Breast epithelium (tissue), 4 donors: Measurements from ENCODE around the gene TXNRD2. TPM values are rescaled to one million over a fixed set of nuclear protein-coding genes. Genes with fewer than 3 reads are reported as not detected.
"Not testable (repeated sequence)": the region's sequence is repeated elsewhere in the genome, so short reads cannot be mapped to it uniquely, and the experiment has no call there.

ENCODE experiments used
- DNase-seq, 2 donors: peaks; one replicate each; pipeline ENCODE4 v3.0.0-alpha.2; 2019; ENCODE audit warnings: low spot score in 2 of 2
- H3K27ac ChIP-seq, 2 donors: fragments of 200-600 bp; sonication (generic) in 1 of 2; one replicate each; pipeline ENCODE4 v1.5.1; 2016 to 2019; ENCODE audit warnings: mild to moderate bottlenecking in 1 of 2
- H3K27me3 ChIP-seq, 2 donors: fragments of 200-600 bp; sonication (generic) in 1 of 2; one replicate each; pipeline versions ENCODE4 v1.5.1 to v1.6.0; 2017 to 2019; ENCODE audit warnings: control low read depth in 1 of 2, mild to moderate bottlenecking in 1 of 2
- H3K36me3 ChIP-seq: fragments of 200-600 bp; one replicate; pipeline ENCODE4 v1.5.1; 2019
- H3K4me1 ChIP-seq, 2 donors: fragments of 200-600 bp; sonication (generic); one replicate each; pipeline ENCODE4 v1.5.1; 2016 to 2019; ENCODE audit warnings: control low read depth in 1 of 2
- H3K4me3 ChIP-seq, 3 donors: fragments of 200-600 bp; sonication (generic); 1 replicate in 2 of 3; 2 replicates in 1 of 3; pipeline ENCODE4 v1.5.1; 2016 to 2019; ENCODE audit warnings: mild to moderate bottlenecking in 3 of 3, moderate library complexity in 2 of 3
- H3K9me3 ChIP-seq, 2 donors: fragments of 200-600 bp; sonication (generic) in 1 of 2; one replicate each; pipeline ENCODE4 v1.5.1; 2016 to 2019; ENCODE audit warnings: control low read depth in 1 of 2
- POLR2A ChIP-seq: fragments of 450-650 bp; IDR thresholded peaks from one replicate; pipeline ENCODE4 v1.6.1; 2016; ENCODE audit warnings: antibody characterized with exemption, mild to moderate bottlenecking, moderate library complexity
- POLR2AphosphoS5 ChIP-seq, 3 donors: sonication (generic); formaldehyde crosslinking; IDR thresholded peaks; one replicate each; pipeline ENCODE4 v1.6.1; 2017; ENCODE audit warnings: antibody characterized with exemption in 3 of 3
- intact Hi-C: fragments of 100-400 bp; cut with DNase I; formaldehyde crosslinking; loops from one replicate; pipeline ENCODE4 v1.15.1; 2023; ENCODE audit warnings: low total_unique reads
- total RNA-seq, 3 donors: library from RNA; depleted of rRNA; stranded (reverse); fragments of >200 nt; gene quantifications; one replicate each; pipeline ENCODE4 v1.1.0, GENCODE V29; 2016
- TF ChIP-seq, protein P1 (sequence below), 3 donors: fragments of 450-650 bp; IDR thresholded peaks; one replicate each; pipeline ENCODE4 v1.5.1; 2016 to 2017; ENCODE audit warnings: antibody characterized with exemption in 3 of 3, mild to moderate bottlenecking in 3 of 3, moderate library complexity in 3 of 3

TXNRD2 gene
- total RNA-seq, 3 donors from 2014 or later = 13.8 to 22.8 (median 20.6) TPM

DNA sequence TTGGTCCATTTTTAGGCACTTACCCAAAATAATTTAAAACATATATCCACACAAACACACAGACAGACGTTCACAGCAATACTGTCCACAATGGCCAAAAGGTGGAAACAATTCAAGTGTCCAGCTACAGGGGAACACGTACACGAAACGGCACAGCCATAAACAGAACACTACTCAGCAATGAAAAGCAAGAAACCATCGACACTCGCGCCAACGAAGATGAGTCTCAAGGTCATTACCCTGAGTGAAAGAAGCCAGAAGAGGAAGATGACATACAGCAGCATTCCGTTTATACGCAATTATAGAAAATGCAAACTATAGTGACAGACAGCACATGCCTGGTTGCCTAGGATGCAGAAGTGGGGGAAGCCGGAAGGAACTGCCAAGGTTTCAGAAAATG lies 13.4 kb downstream of the TXNRD2 start:
- intact Hi-C loops = no loop called here
- H3K4me3 ChIP-seq = no peak overlapping the region
- no peak for DNase-seq
- no peaks in the 10 kb centered on the region for H3K36me3 ChIP-seq
- no peak overlapping the region for H3K27ac ChIP-seq
- TF ChIP-seq POLR2AphosphoS5 (IDR thresholded peaks at IDR 0.05) (no peak), POLR2A (no peak)
- TF ChIP-seq, protein P1, sequence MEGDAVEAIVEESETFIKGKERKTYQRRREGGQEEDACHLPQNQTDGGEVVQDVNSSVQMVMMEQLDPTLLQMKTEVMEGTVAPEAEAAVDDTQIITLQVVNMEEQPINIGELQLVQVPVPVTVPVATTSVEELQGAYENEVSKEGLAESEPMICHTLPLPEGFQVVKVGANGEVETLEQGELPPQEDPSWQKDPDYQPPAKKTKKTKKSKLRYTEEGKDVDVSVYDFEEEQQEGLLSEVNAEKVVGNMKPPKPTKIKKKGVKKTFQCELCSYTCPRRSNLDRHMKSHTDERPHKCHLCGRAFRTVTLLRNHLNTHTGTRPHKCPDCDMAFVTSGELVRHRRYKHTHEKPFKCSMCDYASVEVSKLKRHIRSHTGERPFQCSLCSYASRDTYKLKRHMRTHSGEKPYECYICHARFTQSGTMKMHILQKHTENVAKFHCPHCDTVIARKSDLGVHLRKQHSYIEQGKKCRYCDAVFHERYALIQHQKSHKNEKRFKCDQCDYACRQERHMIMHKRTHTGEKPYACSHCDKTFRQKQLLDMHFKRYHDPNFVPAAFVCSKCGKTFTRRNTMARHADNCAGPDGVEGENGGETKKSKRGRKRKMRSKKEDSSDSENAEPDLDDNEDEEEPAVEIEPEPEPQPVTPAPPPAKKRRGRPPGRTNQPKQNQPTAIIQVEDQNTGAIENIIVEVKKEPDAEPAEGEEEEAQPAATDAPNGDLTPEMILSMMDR (IDR thresholded peaks at IDR 0.05) = no peak
- no peaks in the 10 kb centered on the region for H3K9me3 ChIP-seq
- no peaks in the 10 kb centered on the region for H3K4me1 ChIP-seq
- no peaks in the 10 kb centered on the region for H3K27me3 ChIP-seq

DNA sequence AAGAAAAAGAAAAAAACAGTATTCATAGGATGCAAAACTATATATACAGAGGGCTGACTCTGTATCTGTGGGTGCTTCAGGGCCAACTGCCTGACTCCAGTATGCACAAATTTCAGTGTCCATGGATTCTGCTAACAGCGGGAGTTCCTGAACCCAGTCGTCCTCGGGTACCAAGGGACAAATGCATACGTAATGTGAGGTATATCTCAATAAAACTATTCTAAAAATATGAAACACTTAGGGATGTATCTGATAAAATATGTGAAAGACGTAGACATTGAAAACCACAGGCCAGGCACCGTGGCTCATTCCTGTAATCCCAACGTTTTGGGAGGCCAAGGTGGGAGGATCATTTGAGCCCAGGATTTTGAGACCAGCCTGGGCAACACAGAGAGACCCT lies 13.9 kb downstream of the TXNRD2 start:
- H3K4me3 ChIP-seq = no peak overlapping the region
- H3K27me3 ChIP-seq = no peaks in the 10 kb centered on the region
- intact Hi-C loops = no loop called here
- H3K4me1 ChIP-seq = no peaks in the 10 kb centered on the region
- no peak for DNase-seq
- H3K27ac ChIP-seq = no peak overlapping the region
- TF ChIP-seq POLR2AphosphoS5 (IDR thresholded peaks at IDR 0.05) = no peak
- TF ChIP-seq, protein P1 (IDR thresholded peaks at IDR 0.05) = no peak
- TF ChIP-seq POLR2A = no peak
- no peaks in the 10 kb centered on the region for H3K36me3 ChIP-seq
- H3K9me3 ChIP-seq = no peaks in the 10 kb centered on the region

- H3K4me3 ChIP-seq, H3K4me1 ChIP-seq, intact Hi-C loops, H3K36me3 ChIP-seq, DNase-seq, H3K9me3 ChIP-seq, H3K27ac ChIP-seq, H3K27me3 ChIP-seq: not testable (repeated sequence)
Measured at GRCh38 chr22:19926028-19926427, 15.6 kb downstream of the TXNRD2 start.

GRCh38 chr22:19923914-19924513 lies 17.6 kb downstream of the TXNRD2 start:
- intact Hi-C loops = no loop called here
- TF ChIP-seq POLR2AphosphoS5 (IDR thresholded peaks at IDR 0.05) (no peak), POLR2A (no peak)
- TF ChIP-seq, protein P1 (IDR thresholded peaks at IDR 0.05) = no peak
- H3K27ac ChIP-seq = no peak overlapping the region
- no peak for DNase-seq
- H3K4me3 ChIP-seq = no peak overlapping the region
- no peaks in the 10 kb centered on the region for H3K36me3 ChIP-seq
- H3K4me1 ChIP-seq = no peaks in the 10 kb centered on the region
- no peaks in the 10 kb centered on the region for H3K9me3 ChIP-seq
- no peaks in the 10 kb centered on the region for H3K27me3 ChIP-seq

- Histone ChIP-seq H3K27me3 (no peaks in the 10 kb centered on the region), H3K4me3 (no peak overlapping the region), H3K27ac (no peak overlapping the region), H3K4me1 (no peaks in the 10 kb centered on the region), H3K36me3 (no peaks in the 10 kb centered on the region), H3K9me3 (no peaks in the 10 kb centered on the region)
- no peak for TF ChIP-seq POLR2AphosphoS5 (IDR thresholded peaks at IDR 0.05)
- TF ChIP-seq POLR2A = no peak
- TF ChIP-seq, protein P1 (IDR thresholded peaks at IDR 0.05) = no peak
- DNase-seq = no peak
- intact Hi-C loops = no loop called here
Measured at GRCh38 chr22:19921544-19922081, 20.0 kb downstream of the TXNRD2 start.
